Measurements from ENCODE around the gene ZNF814.
"Not testable (repeated sequence)": the region's sequence is repeated elsewhere in the genome, so short reads cannot be mapped to it uniquely, and the experiment has no call there.

- TF ChIP-seq EZH2 (IDR thresholded peaks at IDR 0.05; ENCODE audit: borderline replicate concordance, low read depth, low read length, poor library complexity, severe bottlenecking); CTCF (conservative IDR thresholded peaks at IDR 0.05; ENCODE audit: low read depth, low read length): not testable (repeated sequence)
Measured at GRCh38 chr19:57873883-57874799, 14.7 kb downstream of the ZNF814 start.

Measured in A673 (cell line).